Measurements from ENCODE around the gene TMEM183A. TPM values are rescaled to one million over a fixed set of nuclear protein-coding genes. Genes with fewer than 3 reads are reported as not detected.

TMEM183A gene
- total RNA-seq, 1 experiment from 2014 or later, result 59.1 TPM

DNA sequence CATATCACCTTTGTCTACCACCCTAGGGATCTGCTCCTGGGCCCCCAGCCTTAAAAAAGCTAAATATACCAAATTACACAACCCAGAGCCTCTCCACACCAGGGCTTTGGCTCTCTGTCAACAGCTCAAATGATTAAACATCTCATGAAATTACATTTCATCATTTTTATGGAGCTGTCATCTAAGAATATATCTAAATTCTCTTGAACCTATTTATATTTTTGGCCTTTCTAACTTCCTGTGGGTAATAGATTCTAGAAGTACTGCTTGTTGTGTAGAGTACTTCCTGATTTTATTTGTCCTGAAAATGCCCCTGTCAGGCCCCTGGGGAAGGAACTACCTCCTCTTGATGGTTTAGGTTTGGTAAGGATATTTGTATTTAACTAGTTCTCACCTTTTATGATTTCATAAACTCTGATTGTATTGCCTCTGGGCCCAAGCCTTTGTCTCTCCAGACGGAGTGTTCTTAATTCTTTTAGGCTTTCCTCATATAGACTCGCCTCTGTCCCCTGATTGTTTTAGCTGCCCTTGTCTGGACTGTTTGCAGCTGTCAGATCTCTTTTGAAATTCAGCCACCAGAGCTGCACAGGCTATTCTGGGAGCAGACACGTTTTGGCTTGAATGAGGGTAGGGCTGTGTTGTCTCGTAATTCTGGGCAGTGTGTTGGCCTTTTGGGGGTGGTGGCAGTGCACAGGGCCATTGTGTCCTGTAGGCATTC lies 62.0 kb downstream of the TMEM183A start:
- intact Hi-C loops (cut with micrococcal nuclease; ENCODE audit: unreplicated experiment), result no loop called here
- CTCF ChIA-PET, result no interaction called here
- no peak for TF ChIP-seq POLR2AphosphoS5 (IDR thresholded peaks at IDR 0.05; ENCODE audit: low read depth, low read length)
- TF ChIP-seq TCF7L2 (IDR thresholded peaks at IDR 0.05; ENCODE audit: low read depth, low read length), result no peak
- TF ChIP-seq, protein P1, sequence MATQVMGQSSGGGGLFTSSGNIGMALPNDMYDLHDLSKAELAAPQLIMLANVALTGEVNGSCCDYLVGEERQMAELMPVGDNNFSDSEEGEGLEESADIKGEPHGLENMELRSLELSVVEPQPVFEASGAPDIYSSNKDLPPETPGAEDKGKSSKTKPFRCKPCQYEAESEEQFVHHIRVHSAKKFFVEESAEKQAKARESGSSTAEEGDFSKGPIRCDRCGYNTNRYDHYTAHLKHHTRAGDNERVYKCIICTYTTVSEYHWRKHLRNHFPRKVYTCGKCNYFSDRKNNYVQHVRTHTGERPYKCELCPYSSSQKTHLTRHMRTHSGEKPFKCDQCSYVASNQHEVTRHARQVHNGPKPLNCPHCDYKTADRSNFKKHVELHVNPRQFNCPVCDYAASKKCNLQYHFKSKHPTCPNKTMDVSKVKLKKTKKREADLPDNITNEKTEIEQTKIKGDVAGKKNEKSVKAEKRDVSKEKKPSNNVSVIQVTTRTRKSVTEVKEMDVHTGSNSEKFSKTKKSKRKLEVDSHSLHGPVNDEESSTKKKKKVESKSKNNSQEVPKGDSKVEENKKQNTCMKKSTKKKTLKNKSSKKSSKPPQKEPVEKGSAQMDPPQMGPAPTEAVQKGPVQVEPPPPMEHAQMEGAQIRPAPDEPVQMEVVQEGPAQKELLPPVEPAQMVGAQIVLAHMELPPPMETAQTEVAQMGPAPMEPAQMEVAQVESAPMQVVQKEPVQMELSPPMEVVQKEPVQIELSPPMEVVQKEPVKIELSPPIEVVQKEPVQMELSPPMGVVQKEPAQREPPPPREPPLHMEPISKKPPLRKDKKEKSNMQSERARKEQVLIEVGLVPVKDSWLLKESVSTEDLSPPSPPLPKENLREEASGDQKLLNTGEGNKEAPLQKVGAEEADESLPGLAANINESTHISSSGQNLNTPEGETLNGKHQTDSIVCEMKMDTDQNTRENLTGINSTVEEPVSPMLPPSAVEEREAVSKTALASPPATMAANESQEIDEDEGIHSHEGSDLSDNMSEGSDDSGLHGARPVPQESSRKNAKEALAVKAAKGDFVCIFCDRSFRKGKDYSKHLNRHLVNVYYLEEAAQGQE (IDR thresholded peaks at IDR 0.05; ENCODE audit: insufficient read depth in 1 of 2, low read depth in 2 of 2, low read length in 1 of 2), result no peak
- TF ChIP-seq, protein P2, sequence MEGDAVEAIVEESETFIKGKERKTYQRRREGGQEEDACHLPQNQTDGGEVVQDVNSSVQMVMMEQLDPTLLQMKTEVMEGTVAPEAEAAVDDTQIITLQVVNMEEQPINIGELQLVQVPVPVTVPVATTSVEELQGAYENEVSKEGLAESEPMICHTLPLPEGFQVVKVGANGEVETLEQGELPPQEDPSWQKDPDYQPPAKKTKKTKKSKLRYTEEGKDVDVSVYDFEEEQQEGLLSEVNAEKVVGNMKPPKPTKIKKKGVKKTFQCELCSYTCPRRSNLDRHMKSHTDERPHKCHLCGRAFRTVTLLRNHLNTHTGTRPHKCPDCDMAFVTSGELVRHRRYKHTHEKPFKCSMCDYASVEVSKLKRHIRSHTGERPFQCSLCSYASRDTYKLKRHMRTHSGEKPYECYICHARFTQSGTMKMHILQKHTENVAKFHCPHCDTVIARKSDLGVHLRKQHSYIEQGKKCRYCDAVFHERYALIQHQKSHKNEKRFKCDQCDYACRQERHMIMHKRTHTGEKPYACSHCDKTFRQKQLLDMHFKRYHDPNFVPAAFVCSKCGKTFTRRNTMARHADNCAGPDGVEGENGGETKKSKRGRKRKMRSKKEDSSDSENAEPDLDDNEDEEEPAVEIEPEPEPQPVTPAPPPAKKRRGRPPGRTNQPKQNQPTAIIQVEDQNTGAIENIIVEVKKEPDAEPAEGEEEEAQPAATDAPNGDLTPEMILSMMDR (IDR thresholded peaks at IDR 0.05), result no peak
- no peak for TF ChIP-seq SIN3A (IDR thresholded peaks at IDR 0.05; ENCODE audit: borderline replicate concordance, insufficient read depth, low read depth, low read length)

DNA sequence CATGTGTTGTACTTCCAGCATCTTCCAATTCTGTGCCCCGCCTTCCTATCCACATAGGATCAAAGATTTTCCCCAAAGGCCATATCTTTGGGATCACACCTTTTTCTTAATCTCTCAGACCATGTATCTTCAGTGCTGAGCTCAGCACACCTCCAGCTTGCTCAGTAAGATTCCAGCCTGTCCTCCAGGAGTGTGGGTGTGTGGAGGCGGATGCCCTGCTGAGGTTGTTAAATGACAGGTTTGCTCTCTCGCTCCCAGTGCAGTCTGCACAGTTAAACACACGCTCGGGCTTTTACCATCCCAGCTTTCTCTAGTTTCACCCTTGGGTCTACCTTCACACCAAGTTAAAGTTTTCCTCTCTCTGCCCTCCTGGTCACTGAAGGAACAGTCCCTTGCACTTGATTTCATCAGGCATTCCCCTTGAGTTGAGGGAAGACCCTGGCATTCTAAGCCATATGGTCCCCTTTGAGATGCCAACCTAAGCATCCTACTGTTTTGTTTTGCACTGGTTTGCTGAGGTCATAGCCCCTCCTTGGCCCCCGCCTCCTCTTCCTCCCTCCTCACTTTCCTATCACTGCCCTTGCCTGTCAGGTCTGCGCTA lies 64.9 kb downstream of the TMEM183A start:
- TF ChIP-seq POLR2AphosphoS5 (IDR thresholded peaks at IDR 0.05; ENCODE audit: low read depth, low read length) (no peak), SIN3A (IDR thresholded peaks at IDR 0.05; ENCODE audit: borderline replicate concordance, insufficient read depth, low read depth, low read length) (no peak), TCF7L2 (IDR thresholded peaks at IDR 0.05; ENCODE audit: low read depth, low read length) (no peak)
- TF ChIP-seq, protein P2 (IDR thresholded peaks at IDR 0.05), result no peak
- TF ChIP-seq, protein P1 (IDR thresholded peaks at IDR 0.05; ENCODE audit: insufficient read depth in 1 of 2, low read depth in 2 of 2, low read length in 1 of 2), result no peak
- ChIA-PET POLR2A (no interaction called here), CTCF (interaction anchor here (0.9 kb wide), 1 partner anchor 32 kb away, joined by 4 read pairs; no protein-coding TSS in a partner anchor)
- intact Hi-C loops (cut with micrococcal nuclease; ENCODE audit: unreplicated experiment) (no loop called here), in situ Hi-C loops (cut with HindIII; ENCODE audit: low pct_unique_long_range_greater_than_20kb, low sequenced_read_pairs) (no loop called here)
- 0 out of 4 replicates have a peak overlapping the region, but pooled peaks of 1 of the 2 experiments have one; percentile 8 for H3K4me3 ChIP-seq (ENCODE audit: low read depth in 2 of 2, low read length in 2 of 2)
- ATAC-seq (no peak), DNase-seq (ENCODE audit: low read depth, low spot score) (no peak)
- no peaks in the 10 kb centered on the region for H3K4me1 ChIP-seq (ENCODE audit: control insufficient read depth, insufficient read depth, low read length)
- H3K9me3 ChIP-seq (ENCODE audit: control insufficient read depth, insufficient read depth, low read depth, low read length), result no peaks in the 10 kb centered on the region
- no peak overlapping the region for H3K27ac ChIP-seq (ENCODE audit: low read length)
- H3K36me3 ChIP-seq (ENCODE audit: control insufficient read depth, insufficient read depth, low read length), result no peaks in the 10 kb centered on the region
- no peaks in the 10 kb centered on the region for H3K27me3 ChIP-seq (ENCODE audit: control insufficient read depth, insufficient read depth, low read length)
- no TSS peak for BruUV-seq (replicated peaks)

More for the DNA sequence above, 62.0 kb downstream of the TMEM183A start:
- Histone ChIP-seq H3K27me3 (ENCODE audit: control insufficient read depth, insufficient read depth, low read length) (no peaks in the 10 kb centered on the region), H3K27ac (ENCODE audit: low read length) (no peak overlapping the region), H3K9me3 (ENCODE audit: control insufficient read depth, insufficient read depth, low read depth, low read length) (no peaks in the 10 kb centered on the region), H3K36me3 (ENCODE audit: control insufficient read depth, insufficient read depth, low read length) (no peaks in the 10 kb centered on the region), H3K4me1 (ENCODE audit: control insufficient read depth, insufficient read depth, low read length) (no peaks in the 10 kb centered on the region), H3K4me3 (ENCODE audit: low read depth in 2 of 2, low read length in 2 of 2) (no peak overlapping the region)
- POLR2A ChIA-PET, result interaction anchor here (0.6 kb wide), 1 partner anchor 267 kb away, joined by 3 read pairs; no protein-coding TSS in a partner anchor
- ATAC-seq (no peak), DNase-seq (ENCODE audit: low read depth, low spot score) (no peak)
- BruUV-seq (replicated peaks), result no TSS peak
- in situ Hi-C loops (cut with HindIII; ENCODE audit: low pct_unique_long_range_greater_than_20kb, low sequenced_read_pairs), result no loop called here

All from Panc1 (cell line).